ENCODE measurements around the gene BNIP3. TPM values are rescaled to one million over a fixed set of nuclear protein-coding genes. Genes with fewer than 3 reads are reported as not detected.
A peak's percentile ranks its signal among the peaks of the same experiment; 100 is the strongest.

BNIP3 gene
- total and polyA plus RNA-seq, 2 of the 13 experiments (the other 11 are each of a cell fraction or from before 2014, with no cell fraction given), result 73.7 to 223 TPM

- TF ChIP-seq CERS6 (CRISPR knock-in tag; IDR thresholded peaks at IDR 0.05) (no peak), KMT2B (CRISPR knock-in tag; IDR thresholded peaks at IDR 0.05) (no peak), ATF2 (CRISPR knock-in tag; IDR thresholded peaks at IDR 0.05) (peak; percentile 40; the same call in 1 of the 2 replicates), TBL1XR1 (IDR thresholded peaks at IDR 0.05; ENCODE audit: borderline replicate concordance, low read length, partially characterized antibody) (no peak), ZNF33B (CRISPR knock-in tag; IDR thresholded peaks at IDR 0.05) (peak; percentile 94), ZNF263 (CRISPR knock-in tag; IDR thresholded peaks at IDR 0.05) (peak; percentile 22; the same call in 1 of the 2 replicates), CREM (IDR thresholded peaks at IDR 0.05) (no peak), CREM (CRISPR knock-in tag; IDR thresholded peaks at IDR 0.05) (no peak), HNRNPL (IDR thresholded peaks at IDR 0.05; ENCODE audit: low read depth, low read length) (no peak), EEA1 (CRISPR knock-in tag; IDR thresholded peaks at IDR 0.05; ENCODE audit: borderline replicate concordance) (peak; percentile 57), TRAFD1 (CRISPR knock-in tag; IDR thresholded peaks at IDR 0.05; ENCODE audit: borderline replicate concordance) (no peak), GATAD1 (CRISPR knock-in tag; IDR thresholded peaks at IDR 0.05) (peak; percentile 51; the same call in 1 of the 2 replicates), PTBP1 (IDR thresholded peaks at IDR 0.05; ENCODE audit: low read depth, low read length, poor library complexity, severe bottlenecking) (no peak), CREBL2 (CRISPR knock-in tag; IDR thresholded peaks at IDR 0.05; ENCODE audit: borderline replicate concordance) (no peak), ZNF749 (CRISPR knock-in tag; IDR thresholded peaks at IDR 0.05; ENCODE audit: borderline replicate concordance) (peak; percentile 66), ZNF326 (CRISPR knock-in tag; IDR thresholded peaks at IDR 0.05; ENCODE audit: borderline replicate concordance) (no peak), FOSL2 (CRISPR knock-in tag; IDR thresholded peaks at IDR 0.05) (no peak), ZMAT3 (CRISPR knock-in tag; conservative IDR thresholded peaks at IDR 0.05) (no peak; the same call in 1 of the 2 replicates), CHCHD3 (CRISPR knock-in tag; IDR thresholded peaks at IDR 0.05) (peak; percentile 23; the same call in 1 of the 2 replicates), KDM2A (CRISPR knock-in tag; IDR thresholded peaks at IDR 0.05; ENCODE audit: borderline replicate concordance, low read depth) (peak; percentile 83), SRSF4 (IDR thresholded peaks at IDR 0.05; ENCODE audit: low read depth, low read length, poor library complexity, severe bottlenecking) (no peak), SALL2 (CRISPR knock-in tag; IDR thresholded peaks at IDR 0.05) (0 out of 2 replicates have a peak, but pooled peaks have one; percentile 92), ZNF20 (CRISPR knock-in tag; IDR thresholded peaks at IDR 0.05) (no peak)
- TF ChIP-seq, protein P1, sequence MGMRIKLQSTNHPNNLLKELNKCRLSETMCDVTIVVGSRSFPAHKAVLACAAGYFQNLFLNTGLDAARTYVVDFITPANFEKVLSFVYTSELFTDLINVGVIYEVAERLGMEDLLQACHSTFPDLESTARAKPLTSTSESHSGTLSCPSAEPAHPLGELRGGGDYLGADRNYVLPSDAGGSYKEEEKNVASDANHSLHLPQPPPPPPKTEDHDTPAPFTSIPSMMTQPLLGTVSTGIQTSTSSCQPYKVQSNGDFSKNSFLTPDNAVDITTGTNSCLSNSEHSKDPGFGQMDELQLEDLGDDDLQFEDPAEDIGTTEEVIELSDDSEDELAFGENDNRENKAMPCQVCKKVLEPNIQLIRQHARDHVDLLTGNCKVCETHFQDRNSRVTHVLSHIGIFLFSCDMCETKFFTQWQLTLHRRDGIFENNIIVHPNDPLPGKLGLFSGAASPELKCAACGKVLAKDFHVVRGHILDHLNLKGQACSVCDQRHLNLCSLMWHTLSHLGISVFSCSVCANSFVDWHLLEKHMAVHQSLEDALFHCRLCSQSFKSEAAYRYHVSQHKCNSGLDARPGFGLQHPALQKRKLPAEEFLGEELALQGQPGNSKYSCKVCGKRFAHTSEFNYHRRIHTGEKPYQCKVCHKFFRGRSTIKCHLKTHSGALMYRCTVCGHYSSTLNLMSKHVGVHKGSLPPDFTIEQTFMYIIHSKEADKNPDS (CRISPR knock-in tag; IDR thresholded peaks at IDR 0.05), result no peak
These were observed at the start of gene BNIP3 (continued) for GRCh38 chr10:131981429-131982184.

Measured in HepG2 (cell line).